LNCAP (cell line): Measurements from ENCODE around the gene ILKAP.

Source experiments
- CTCF ChIP-seq: fragments of 450-650 bp; IDR thresholded peaks from 2 replicates; pipeline ENCODE4 v1.5.1; 2017; ENCODE audit warnings: mild to moderate bottlenecking

The ILKAP gene

GRCh38 chr2:238239863-238240756 lies 36.6 kb upstream of the ILKAP start, which contains the start of gene HES6:
HES6 (minus strand) TSS chr2:238240038; CDS start chr2:238239905, 133 bp downstream.
- TF ChIP-seq CTCF: no peak

GRCh38 chr2:238239543-238239862 lies 36.0 kb upstream of the ILKAP start:
- TF ChIP-seq CTCF: no peak

- TF ChIP-seq CTCF: no peak
Observed at GRCh38 chr2:238238766-238239542, 35.5 kb upstream of the ILKAP start.

- no peak for TF ChIP-seq CTCF
Observed at GRCh38 chr2:238238311-238238765, 34.8 kb upstream of the ILKAP start.

- TF ChIP-seq CTCF: no peak
Observed at GRCh38 chr2:238237431-238238135, 34.1 kb upstream of the ILKAP start.

- TF ChIP-seq CTCF: no peak
Observed at GRCh38 chr2:238236571-238236970, 33.1 kb upstream of the ILKAP start.

- no peak for TF ChIP-seq CTCF
Observed at GRCh38 chr2:238235856-238236255, 32.4 kb upstream of the ILKAP start.
